ENCODE results near the gene KBTBD12.

KBTBD12 gene

DNA sequence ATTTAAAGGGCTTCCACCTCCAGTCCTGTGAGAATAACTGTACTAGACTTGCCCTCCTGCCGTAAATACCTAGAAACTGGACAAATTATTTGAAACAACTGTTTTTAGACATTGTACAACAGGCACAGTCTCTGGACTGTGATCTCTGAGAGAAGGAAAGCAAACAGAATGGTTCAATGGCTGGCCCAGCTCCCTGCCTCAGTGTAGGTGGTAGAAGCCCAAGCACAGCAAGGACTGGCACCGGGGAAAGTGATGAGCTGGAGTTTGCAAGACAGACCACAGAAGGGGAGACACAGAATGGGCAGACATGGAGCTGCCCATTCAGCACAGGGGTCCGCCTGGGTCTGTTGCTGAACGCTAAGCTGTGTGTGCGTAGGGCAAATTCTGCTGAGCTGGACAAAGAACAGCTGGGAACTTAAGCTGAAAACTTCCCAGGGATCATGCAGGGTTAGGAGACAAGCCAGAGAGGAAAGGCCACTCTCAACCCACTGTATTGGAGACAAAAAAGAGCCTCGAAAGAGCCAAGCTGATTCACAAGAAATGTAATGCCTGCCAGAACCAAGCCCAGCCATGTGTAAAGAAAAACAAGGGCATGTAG lies 84.6 kb downstream of the KBTBD12 start:
- no peak overlapping the region for H3K4me3 ChIP-seq (ENCODE audit: low read length)
- no peaks in the 10 kb centered on the region for H3K36me3 ChIP-seq (ENCODE audit: insufficient read depth, low read length)
- WGBS = 90% methylated on average over 6 of the region's 6 CpGs
- no peaks in the 10 kb centered on the region for H3K27me3 ChIP-seq (ENCODE audit: insufficient read depth, low read length)
- H3K4me1 ChIP-seq (ENCODE audit: insufficient read depth, low read length) = no peaks in the 10 kb centered on the region
- no peak overlapping the region for H3K9ac ChIP-seq (ENCODE audit: low read depth, low read length)
- H3K9me3 ChIP-seq (ENCODE audit: insufficient read depth, low read depth, low read length) = no peaks in the 10 kb centered on the region
- H3K27ac ChIP-seq (ENCODE audit: low read depth, low read length) = no peak overlapping the region

DNA sequence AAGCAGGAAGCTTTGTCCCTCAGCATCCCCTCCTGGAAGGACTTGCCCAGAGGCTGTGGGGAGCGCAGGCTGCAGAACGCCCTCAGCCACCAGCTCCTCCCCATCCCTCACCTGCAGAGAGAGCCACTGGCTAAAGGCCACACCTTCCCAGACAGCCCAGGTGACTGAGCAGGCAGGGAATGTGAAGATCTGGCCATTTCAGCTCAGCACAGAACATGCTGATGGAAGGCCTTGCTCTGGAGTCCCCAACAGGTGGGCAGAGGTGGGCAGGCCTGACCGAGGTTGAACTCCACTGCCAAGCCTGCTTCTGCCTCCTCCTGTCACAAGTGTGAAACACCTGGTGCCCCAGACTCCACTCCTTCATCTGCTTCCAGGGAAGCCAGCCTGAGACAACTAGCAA lies 86.5 kb downstream of the KBTBD12 start:
- WGBS = 77% methylated on average over 3 of the region's 3 CpGs
- H3K4me1 ChIP-seq (ENCODE audit: insufficient read depth, low read length) = peaks cover 2% of the 10 kb centered on the region; the same call in 1 of the 2 replicates
- no peaks in the 10 kb centered on the region for H3K9me3 ChIP-seq (ENCODE audit: insufficient read depth, low read depth, low read length)
- no peaks in the 10 kb centered on the region for H3K27me3 ChIP-seq (ENCODE audit: insufficient read depth, low read length)
- no peaks in the 10 kb centered on the region for H3K36me3 ChIP-seq (ENCODE audit: insufficient read depth, low read length)
- no peak overlapping the region for H3K4me3 ChIP-seq (ENCODE audit: low read length)
- no peak overlapping the region for H3K9ac ChIP-seq (ENCODE audit: low read depth, low read length)
- H3K27ac ChIP-seq (ENCODE audit: low read depth, low read length) = no peak overlapping the region

GRCh38 chr3:128004661-128005060 lies 89.6 kb downstream of the KBTBD12 start:
- no peaks in the 10 kb centered on the region for H3K36me3 ChIP-seq (ENCODE audit: insufficient read depth, low read length)
- 95% methylated on average over 8 of the region's 8 CpGs for WGBS
- H3K4me1 ChIP-seq (ENCODE audit: insufficient read depth, low read length) = peaks cover 9% of the 10 kb centered on the region; the same call in 1 of the 2 replicates
- no peak overlapping the region for H3K9ac ChIP-seq (ENCODE audit: low read depth, low read length)
- H3K9me3 ChIP-seq (ENCODE audit: insufficient read depth, low read depth, low read length) = no peaks in the 10 kb centered on the region
- H3K27me3 ChIP-seq (ENCODE audit: insufficient read depth, low read length) = no peaks in the 10 kb centered on the region
- H3K4me3 ChIP-seq (ENCODE audit: low read length) = no peak overlapping the region
- H3K27ac ChIP-seq (ENCODE audit: low read depth, low read length) = no peak overlapping the region

GRCh38 chr3:128006061-128007032 lies 91.3 kb downstream of the KBTBD12 start:
- H3K27ac ChIP-seq (ENCODE audit: low read depth, low read length) = no peak overlapping the region

DNA sequence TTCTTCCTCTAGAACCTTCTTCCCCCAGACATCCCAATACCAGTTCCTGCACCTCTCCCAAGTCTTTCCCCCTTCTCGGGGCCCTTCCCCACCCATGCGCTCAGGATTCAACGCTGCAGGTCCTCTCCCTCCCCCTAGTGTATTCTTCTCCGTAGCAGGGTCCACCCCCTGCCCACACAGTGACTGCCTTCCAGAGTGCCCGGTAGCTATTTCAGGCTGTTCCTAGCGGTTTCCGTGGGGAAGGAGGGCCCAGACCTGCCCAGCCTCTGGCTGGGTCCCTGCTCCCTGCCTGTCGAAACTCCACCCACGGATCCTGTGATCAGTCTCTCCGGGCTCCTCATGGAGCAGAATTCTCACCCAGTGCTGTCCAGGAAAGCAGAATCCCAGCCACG lies 92.0 kb downstream of the KBTBD12 start:
- Histone ChIP-seq H3K9me3 (ENCODE audit: insufficient read depth, low read depth, low read length) (no peaks in the 10 kb centered on the region), H3K27me3 (ENCODE audit: insufficient read depth, low read length) (no peaks in the 10 kb centered on the region), H3K27ac (ENCODE audit: low read depth, low read length) (no peak overlapping the region), H3K36me3 (ENCODE audit: insufficient read depth, low read length) (no peaks in the 10 kb centered on the region), H3K4me1 (ENCODE audit: insufficient read depth, low read length) (peaks cover 9% of the 10 kb centered on the region; the same call in 1 of the 2 replicates), H3K9ac (ENCODE audit: low read depth, low read length) (0 out of 2 replicates have a peak overlapping the region, but pooled peaks have one; percentile 43), H3K4me3 (ENCODE audit: low read length) (peak overlapping the region; percentile 29)
- WGBS = 57% methylated on average over 11 of the region's 11 CpGs

More at GRCh38 chr3:128006061-128007032, 91.3 kb downstream of the KBTBD12 start:
- Histone ChIP-seq H3K9ac (ENCODE audit: low read depth, low read length) (0 out of 2 replicates have a peak overlapping the region, but pooled peaks have one; percentile 43), H3K27me3 (ENCODE audit: insufficient read depth, low read length) (no peaks in the 10 kb centered on the region), H3K9me3 (ENCODE audit: insufficient read depth, low read depth, low read length) (no peaks in the 10 kb centered on the region), H3K36me3 (ENCODE audit: insufficient read depth, low read length) (no peaks in the 10 kb centered on the region), H3K4me1 (ENCODE audit: insufficient read depth, low read length) (peaks cover 9% of the 10 kb centered on the region; the same call in 1 of the 2 replicates), H3K4me3 (ENCODE audit: low read length) (peak overlapping the region; percentile 29)
- whole genome bisulfite sequencing = 33% methylated on average over 27 of the region's 30 CpGs

GRCh38 chr3:128009952-128010846 lies 95.2 kb downstream of the KBTBD12 start:
- Histone ChIP-seq H3K36me3 (ENCODE audit: insufficient read depth, low read length) (no peaks in the 10 kb centered on the region), H3K27me3 (ENCODE audit: insufficient read depth, low read length) (no peaks in the 10 kb centered on the region), H3K9me3 (ENCODE audit: insufficient read depth, low read depth, low read length) (no peaks in the 10 kb centered on the region), H3K4me3 (ENCODE audit: low read length) (no peak overlapping the region), H3K27ac (ENCODE audit: low read depth, low read length) (no peak overlapping the region), H3K9ac (ENCODE audit: low read depth, low read length) (no peak overlapping the region), H3K4me1 (ENCODE audit: insufficient read depth, low read length) (peaks cover 9% of the 10 kb centered on the region; the same call in 1 of the 2 replicates)
- WGBS = 96% methylated on average over 10 of the region's 12 CpGs

DNA sequence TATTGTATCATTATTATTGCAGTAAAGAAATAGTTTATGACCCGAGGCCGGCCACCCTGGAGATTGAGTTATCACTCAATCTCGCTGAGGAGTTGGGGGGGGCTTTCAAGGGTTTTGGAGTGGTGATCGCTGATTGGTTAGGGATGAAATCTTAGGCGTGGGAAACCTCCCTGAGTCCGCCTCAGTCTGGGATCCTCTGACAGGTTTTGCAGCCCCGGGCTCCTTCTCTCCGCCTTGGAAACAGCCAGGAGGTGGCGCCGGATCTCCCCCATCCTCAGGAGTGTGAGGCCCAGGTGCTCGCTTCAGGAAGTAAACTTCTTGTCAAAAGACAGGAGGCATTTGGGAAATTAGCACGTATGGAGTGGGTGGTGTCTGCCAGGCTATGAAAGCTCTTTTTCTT lies 96.1 kb downstream of the KBTBD12 start:
- H3K36me3 ChIP-seq (ENCODE audit: insufficient read depth, low read length) = no peaks in the 10 kb centered on the region
- peaks cover 2% of the 10 kb centered on the region; the same call in 1 of the 2 replicates for H3K9me3 ChIP-seq (ENCODE audit: insufficient read depth, low read depth, low read length)
- no peak overlapping the region for H3K9ac ChIP-seq (ENCODE audit: low read depth, low read length)
- H3K27ac ChIP-seq (ENCODE audit: low read depth, low read length) = no peak overlapping the region
- H3K27me3 ChIP-seq (ENCODE audit: insufficient read depth, low read length) = no peaks in the 10 kb centered on the region
- peak overlapping the region; percentile 4; the same call in 1 of the 2 replicates for H3K4me3 ChIP-seq (ENCODE audit: low read length)
- peaks cover 9% of the 10 kb centered on the region; the same call in 1 of the 2 replicates for H3K4me1 ChIP-seq (ENCODE audit: insufficient read depth, low read length)
- 3% methylated on average over 12 of the region's 12 CpGs for WGBS

DNA sequence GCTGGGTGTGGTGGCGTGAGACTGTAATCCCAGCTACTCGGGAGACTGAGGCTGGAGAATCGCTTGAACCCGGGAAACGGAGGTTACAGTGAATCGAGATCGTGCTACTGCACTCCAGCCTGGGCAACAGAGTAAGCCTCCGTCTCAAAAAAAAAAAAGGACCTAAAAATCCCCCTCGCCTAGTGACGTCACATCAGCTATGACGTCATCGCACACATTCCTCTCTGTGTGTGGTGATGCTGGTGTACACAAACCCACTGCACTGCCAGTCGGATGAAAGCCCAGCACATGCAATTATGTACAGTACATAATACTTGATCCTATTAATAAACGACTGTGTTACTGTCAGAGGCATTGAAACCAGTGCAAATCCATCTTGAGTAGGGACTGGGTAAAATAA lies 97.0 kb downstream of the KBTBD12 start:
- H3K36me3 ChIP-seq (ENCODE audit: insufficient read depth, low read length) = no peaks in the 10 kb centered on the region
- H3K27ac ChIP-seq (ENCODE audit: low read depth, low read length) = no peak overlapping the region
- no peak overlapping the region for H3K4me3 ChIP-seq (ENCODE audit: low read length)
- peaks cover 2% of the 10 kb centered on the region; the same call in 1 of the 2 replicates for H3K4me1 ChIP-seq (ENCODE audit: insufficient read depth, low read length)
- WGBS = 95% methylated on average over 14 of the region's 14 CpGs
- H3K27me3 ChIP-seq (ENCODE audit: insufficient read depth, low read length) = no peaks in the 10 kb centered on the region
- H3K9ac ChIP-seq (ENCODE audit: low read depth, low read length) = no peak overlapping the region
- peaks cover 10% of the 10 kb centered on the region; the same call in 1 of the 2 replicates for H3K9me3 ChIP-seq (ENCODE audit: insufficient read depth, low read depth, low read length)

- Histone ChIP-seq H3K9me3 (ENCODE audit: insufficient read depth, low read depth, low read length) (peaks cover 17% of the 10 kb centered on the region; the same call in 1 of the 2 replicates), H3K9ac (ENCODE audit: low read depth, low read length) (no peak overlapping the region), H3K36me3 (ENCODE audit: insufficient read depth, low read length) (no peaks in the 10 kb centered on the region), H3K4me1 (ENCODE audit: insufficient read depth, low read length) (no peaks in the 10 kb centered on the region), H3K27me3 (ENCODE audit: insufficient read depth, low read length) (no peaks in the 10 kb centered on the region), H3K27ac (ENCODE audit: low read depth, low read length) (no peak overlapping the region), H3K4me3 (ENCODE audit: low read length) (no peak overlapping the region)
- 93% methylated on average over 3 of the region's 3 CpGs for WGBS
Measured at GRCh38 chr3:128014548-128014947, 99.5 kb downstream of the KBTBD12 start.

GRCh38 chr3:128016502-128016901 lies 101.5 kb downstream of the KBTBD12 start:
- no peaks in the 10 kb centered on the region for H3K27me3 ChIP-seq (ENCODE audit: insufficient read depth, low read length)
- no peak overlapping the region for H3K4me3 ChIP-seq (ENCODE audit: low read length)
- no peak overlapping the region for H3K27ac ChIP-seq (ENCODE audit: low read depth, low read length)
- no peaks in the 10 kb centered on the region for H3K4me1 ChIP-seq (ENCODE audit: insufficient read depth, low read length)
- H3K9me3 ChIP-seq (ENCODE audit: insufficient read depth, low read depth, low read length) = peaks cover 17% of the 10 kb centered on the region; the same call in 1 of the 2 replicates
- WGBS = 92% methylated on average over 1 of the region's 1 CpG
- no peaks in the 10 kb centered on the region for H3K36me3 ChIP-seq (ENCODE audit: insufficient read depth, low read length)
- no peak overlapping the region for H3K9ac ChIP-seq (ENCODE audit: low read depth, low read length)
